Anterior cingulate cortex (tissue), 58 donors: ENCODE data around the gene NKTR.

Source experiments
- DNase-seq, 58 donors: peaks; one replicate each; lab custom pipeline; 2025; lab: John Stamatoyannopoulos, UW

NKTR gene

GRCh38 chr3:42691816-42692666 lies 91.6 kb downstream of the NKTR start:
- DNase-seq, result no peak

GRCh38 chr3:42692667-42693529 lies 92.4 kb downstream of the NKTR start:
- DNase-seq, result no peak

- DNase-seq, result no peak
Observed at GRCh38 chr3:42693530-42693930, 93.0 kb downstream of the NKTR start.

GRCh38 chr3:42694366-42694765 lies 93.9 kb downstream of the NKTR start:
- no peak for DNase-seq

GRCh38 chr3:42696356-42697288 lies 96.1 kb downstream of the NKTR start:
- no peak for DNase-seq

GRCh38 chr3:42697289-42698051 lies 97.0 kb downstream of the NKTR start:
- no peak for DNase-seq
